ENCODE data around the gene DRAXIN.

Gene DRAXIN, protein sequence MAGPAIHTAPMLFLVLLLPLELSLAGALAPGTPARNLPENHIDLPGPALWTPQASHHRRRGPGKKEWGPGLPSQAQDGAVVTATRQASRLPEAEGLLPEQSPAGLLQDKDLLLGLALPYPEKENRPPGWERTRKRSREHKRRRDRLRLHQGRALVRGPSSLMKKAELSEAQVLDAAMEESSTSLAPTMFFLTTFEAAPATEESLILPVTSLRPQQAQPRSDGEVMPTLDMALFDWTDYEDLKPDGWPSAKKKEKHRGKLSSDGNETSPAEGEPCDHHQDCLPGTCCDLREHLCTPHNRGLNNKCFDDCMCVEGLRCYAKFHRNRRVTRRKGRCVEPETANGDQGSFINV

DNA sequence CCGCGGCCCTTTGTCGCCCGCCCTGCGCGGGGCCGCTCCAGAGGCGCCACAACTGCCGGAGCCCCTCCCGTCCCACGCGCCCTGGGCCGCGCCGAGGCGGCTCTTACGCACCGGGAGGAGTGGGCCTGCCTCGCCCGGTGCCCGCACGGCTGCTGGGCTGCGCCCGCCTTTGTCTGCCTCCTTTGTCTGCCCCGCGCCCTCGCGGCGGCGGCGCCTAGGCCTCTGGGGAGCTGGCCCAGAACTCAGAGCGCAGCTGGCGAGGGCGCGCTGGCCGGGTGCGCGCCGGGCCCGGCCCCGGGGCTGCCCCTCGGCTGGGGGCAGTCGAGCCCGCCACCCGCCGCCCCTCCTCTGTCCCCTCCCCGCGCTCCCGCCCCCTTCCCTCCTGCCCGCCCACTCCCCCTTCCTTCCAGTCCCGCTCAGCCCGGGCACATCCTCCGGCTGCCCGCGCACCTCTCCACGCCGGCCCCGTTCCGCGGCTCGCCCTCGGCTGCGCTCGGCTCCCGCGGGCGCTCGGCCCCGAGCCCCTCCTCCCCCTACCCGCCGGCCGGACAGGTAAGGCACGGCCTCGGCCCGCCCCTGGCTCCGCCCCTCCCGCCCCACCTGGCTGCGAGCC is at the start of gene DRAXIN:
TSS of gene DRAXIN (plus strand) at position 409 of the 613 bp plus-strand sequence. CDS start 14,549 bp downstream, outside the sequence.
- no peak for DNase-seq (ENCODE audit: low read depth in 2 of 2)

DNA sequence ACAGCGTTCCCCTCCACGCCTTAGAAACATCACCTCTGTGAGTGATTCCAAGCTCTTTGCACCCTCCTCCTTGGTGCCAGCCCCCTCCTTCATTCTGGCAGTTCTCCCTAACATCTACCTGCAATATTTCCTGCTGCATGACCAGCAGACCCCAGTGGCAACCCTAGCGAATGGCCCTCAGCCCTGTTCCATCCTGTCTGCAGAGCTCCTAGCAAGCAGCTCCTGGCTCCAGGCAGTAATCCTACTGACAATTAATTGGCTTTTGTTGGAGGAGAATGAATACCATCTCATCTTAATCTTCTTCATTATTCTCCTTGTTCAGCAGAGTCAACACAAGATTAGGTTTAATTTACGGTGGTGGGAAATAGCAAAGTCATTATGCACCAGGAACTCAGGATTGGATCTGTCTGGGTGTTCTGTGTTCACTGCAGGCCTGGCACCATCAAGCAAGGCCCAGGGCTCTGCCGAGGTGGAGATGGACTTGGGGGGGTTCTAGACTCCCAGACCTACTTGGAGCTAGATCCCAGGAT is 49.7 kb upstream of the DRAXIN start:
- no peak for DNase-seq (ENCODE audit: low read depth in 2 of 2)

DNA sequence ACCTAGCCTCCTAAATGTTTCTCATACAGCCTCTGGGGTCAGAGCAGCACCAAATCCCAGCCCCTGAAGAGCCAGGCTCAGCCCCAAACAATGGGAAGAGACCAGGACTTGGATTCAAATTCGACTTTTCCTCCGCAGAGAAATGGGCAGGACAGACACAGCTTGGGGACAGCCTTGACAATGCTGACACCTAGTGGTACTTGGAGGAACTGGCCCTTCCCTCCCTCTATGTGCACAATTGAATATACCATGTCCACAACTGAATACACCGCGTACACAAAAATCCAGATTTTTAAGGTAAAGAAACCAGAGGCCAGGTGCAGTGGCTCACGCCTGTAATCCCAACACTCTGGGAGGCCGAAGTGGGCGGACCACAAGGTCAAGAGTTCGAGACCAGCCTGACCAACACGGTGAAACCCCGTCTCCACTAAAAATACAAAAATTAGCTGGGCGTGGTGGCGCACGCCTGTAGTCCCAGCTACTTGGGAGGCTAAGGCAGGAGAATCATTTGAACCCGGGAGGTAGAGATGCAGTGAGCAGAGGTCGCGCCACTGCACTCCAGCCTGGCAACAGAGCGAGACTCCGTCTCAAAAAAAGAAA is 49.0 kb upstream of the DRAXIN start:
- DNase-seq (ENCODE audit: low read depth in 2 of 2), result peak; percentile 18 to 57

DNA sequence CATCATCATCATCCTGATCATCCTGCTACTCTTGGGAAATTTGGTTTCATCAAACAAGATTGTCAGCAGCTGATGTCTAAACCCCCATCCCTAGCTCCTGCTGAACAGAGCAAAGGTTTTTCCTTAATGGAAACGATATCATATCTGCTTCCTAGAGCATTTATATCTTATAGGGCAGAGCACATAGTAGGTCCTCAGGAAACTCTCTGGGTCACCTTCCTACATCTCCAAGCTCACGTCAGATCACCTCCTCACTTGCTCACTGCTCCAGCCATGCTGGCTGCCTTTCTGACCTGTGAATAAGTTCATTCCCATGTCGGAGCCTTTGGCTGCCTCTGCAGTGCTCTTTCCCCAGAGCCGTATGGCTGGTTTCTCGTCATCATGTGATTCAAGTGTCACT is 47.7 kb upstream of the DRAXIN start:
- no peak for DNase-seq (ENCODE audit: low read depth in 2 of 2)

DNA sequence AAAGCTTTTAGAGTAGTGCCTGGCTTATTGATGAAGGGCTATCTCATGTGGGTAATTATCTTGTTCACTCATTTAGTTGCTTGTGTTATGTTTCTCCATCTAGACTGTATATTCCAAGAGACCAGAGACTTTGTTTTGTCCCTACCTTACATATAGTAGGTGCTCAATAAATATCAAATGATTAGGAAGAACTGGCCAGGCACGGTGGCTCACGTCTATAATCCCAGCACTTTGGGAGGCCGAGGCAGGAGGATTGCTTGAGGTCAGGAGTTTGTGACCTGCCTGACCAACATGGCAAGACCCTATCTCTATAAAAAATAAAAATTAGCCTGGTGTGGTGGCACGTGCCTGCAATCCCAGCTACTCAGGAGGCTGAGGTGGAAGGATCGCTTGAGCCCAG is 46.2 kb upstream of the DRAXIN start:
- DNase-seq (ENCODE audit: low read depth in 2 of 2), result no peak

DNA sequence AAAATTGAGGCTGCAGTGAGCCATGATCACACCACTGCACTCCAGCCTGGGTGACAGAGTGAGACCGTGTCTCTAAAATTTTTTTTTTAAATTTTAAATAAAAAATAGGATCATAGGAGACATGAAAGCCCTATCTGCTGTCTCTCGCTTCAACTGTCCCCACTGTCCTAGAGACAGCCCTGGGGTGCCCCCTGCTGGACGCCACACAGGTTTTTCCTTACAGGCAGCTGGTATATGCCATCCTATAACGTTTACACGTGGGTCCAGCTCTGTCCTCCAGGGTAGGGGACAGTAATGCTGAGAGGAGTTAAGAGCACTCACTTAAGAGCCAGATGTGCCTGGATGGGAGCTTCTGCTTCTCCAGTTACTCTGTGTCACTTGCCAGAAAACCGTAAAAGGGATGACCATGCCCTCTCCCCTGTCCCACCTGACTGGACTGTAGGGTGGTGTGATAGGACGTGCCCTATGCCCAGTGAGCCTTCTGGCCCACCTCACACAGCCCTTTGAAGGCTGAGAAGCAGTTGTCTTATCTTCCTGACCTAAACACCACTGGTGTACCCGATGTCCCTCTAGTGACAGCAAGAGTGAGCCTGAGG is 45.7 kb upstream of the DRAXIN start:
- peak; percentile 80 to 82 for DNase-seq (ENCODE audit: low read depth in 2 of 2)

DNA sequence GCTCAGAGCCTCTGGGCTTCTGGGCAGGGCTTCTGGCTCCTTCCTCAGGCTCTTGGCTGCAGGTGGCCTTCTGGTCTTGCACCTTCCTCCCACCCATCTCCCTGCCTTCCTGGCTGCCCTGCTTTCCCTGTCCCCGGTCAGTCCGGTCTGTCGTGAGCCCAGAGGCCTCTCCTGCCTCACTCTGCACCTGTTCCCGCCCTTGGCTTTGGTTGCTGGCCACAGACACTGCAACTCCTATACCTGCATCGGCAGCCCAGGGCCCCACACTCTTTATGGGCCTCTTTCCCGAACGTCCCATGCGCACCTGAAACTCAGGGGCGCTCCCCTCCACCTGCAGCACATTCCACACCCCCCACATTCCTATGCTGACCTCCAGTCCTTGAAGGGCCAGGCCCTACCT is 45.2 kb upstream of the DRAXIN start:
- DNase-seq (ENCODE audit: low read depth in 2 of 2), result no peak

DNA sequence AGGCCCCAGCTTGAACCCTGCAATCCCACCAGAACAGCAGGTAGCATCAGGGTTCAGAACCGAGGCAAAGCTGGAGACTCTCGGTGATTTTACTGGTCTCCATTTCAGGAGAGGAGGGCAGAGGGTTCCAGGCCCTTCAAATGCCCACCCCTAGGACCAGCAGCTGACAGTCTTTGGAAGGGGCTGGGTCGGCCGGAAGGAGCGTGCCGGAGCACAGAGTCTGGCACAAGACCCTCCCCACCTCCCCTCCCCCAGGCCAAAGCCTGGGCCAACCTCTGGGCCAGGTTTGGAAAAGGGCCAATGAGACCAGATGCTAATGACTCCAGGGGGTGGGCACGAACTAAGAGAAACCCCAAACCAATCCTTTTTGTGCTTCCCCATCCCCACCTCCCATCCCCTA is 44.2 kb upstream of the DRAXIN start:
- DNase-seq (ENCODE audit: low read depth in 2 of 2), result no peak

DNA sequence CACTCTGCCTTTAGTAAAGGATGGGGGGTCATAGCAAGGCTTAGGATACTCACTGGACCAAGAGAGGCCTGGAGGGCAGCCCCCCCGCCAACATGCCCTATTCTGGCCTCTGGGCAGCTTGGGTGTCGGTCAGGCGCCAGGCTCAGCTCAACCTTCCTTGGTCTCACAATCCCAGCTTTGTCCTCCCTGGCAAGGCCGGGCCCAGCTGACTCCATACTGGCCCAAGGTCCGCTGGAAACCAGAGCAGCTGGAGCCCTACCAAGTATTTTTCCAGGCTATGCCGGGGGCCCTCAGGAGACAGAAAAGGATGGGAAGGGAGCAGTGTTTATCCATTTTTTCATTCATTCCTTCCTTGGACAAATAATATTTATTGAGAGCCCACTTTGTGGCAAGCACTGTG is 43.5 kb upstream of the DRAXIN start:
- DNase-seq (ENCODE audit: low read depth in 2 of 2), result no peak

DNA sequence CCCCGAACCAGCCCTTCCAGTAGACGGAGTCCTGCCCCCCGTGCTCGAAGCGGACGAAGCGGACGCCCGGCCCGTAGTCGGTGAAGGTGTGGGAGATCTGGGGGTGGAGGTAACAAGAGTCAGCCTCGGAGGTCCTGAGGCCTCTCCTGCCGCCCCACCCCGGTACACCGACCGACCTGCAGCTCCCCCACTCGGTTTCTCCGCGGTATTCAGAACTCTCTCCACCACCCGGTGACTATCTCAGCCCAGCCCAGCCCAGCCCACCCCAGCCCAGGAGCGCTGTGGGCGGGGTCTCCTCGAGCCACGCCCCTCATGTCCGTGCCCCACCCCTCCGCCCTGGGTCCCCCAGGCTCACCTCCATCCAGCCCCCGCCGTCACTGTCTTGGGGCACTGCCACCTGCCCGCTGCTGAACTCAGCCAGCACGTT is 42.8 kb upstream of the DRAXIN start:
- peak in 1 of 2 donors; percentile 32 for DNase-seq (ENCODE audit: low read depth in 2 of 2)

DNA sequence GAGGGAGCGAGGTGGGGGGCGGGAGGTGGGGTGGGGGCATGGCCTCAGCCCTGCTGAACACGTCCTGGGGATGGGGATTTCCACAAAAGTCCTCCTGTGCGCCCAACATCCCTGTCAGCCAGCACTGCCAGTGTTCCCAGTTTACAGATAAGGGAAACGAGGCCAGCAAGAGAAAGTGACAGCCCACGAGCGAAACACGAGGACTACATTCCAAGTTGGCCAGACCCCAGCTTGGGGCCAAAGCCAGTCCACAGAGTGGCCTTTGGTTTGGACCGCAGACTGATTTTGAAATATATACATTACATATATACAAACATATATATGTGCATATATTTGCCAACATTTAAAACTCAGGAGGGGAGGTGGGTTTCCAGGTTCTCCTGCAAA is 42.3 kb upstream of the DRAXIN start:
- no peak for DNase-seq (ENCODE audit: low read depth in 2 of 2)

DNA sequence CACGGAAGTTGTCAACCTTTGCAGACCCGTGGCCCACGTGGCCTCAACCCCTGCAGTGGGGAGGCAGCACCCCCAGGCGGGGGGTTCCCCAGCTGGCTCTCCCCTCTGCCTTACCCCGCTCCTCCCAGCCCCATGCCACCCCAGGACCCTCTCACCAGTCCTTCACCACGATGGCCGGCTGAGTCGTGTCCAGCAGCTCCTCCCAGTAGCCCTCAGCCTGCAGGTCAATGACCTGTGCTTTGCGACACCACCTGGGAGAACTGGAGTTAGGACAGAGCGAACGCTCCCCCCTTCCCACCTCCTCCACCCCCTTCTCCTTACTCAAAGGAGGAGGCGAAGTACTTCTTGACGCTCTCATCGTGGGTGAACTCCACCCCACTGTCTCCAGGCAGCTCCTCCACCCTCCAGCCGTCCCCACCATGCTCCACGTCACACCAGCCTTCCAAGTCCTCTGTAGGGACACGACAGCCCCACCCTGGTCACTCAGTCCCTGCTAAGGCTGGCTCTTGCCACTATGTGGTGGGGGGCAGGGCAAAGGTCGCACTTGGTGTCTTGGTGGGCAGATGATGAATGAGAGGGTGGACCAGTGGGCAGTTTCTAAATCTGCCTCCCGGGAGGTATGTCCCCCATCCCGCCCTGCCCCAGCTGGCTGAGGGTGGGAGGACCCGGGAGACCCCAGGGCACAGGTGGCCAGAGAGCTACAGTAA is 41.7 kb upstream of the DRAXIN start:
- DNase-seq (ENCODE audit: low read depth in 2 of 2), result no peak

DNA sequence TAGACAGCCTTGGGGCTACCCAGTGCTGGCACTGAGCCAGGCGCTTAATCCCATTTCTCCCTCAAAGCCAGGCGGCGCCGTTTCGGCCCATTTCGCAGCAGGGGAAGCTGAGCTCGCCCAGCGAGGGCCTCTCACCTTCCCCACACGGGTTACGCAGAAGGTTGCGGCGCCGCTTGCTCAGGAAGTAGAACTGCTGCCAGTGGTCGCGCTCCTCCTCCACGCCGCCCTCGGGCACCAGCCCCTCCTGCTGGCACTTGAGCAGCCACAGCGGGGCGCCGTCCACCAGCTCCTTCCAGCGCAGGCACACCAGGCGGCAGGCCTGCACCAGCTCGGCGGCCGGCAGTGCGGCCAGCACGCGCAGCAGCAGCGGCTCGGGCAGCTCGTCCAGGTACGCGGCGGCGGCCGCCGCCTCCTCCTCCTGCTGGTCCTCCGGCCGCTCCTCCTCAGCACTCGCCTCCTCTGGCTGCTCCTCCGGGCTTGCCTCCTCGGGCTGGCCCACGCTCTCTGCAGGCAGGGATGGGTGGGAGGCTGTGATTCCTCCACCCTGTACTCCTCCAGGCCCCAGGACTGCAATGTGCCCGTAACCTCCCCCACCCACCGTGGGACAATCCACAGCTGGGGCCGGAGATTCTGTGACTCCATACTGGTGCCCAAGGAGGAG is 41.0 kb upstream of the DRAXIN start:
- peak; percentile 80 for DNase-seq (ENCODE audit: low read depth in 2 of 2)

DNA sequence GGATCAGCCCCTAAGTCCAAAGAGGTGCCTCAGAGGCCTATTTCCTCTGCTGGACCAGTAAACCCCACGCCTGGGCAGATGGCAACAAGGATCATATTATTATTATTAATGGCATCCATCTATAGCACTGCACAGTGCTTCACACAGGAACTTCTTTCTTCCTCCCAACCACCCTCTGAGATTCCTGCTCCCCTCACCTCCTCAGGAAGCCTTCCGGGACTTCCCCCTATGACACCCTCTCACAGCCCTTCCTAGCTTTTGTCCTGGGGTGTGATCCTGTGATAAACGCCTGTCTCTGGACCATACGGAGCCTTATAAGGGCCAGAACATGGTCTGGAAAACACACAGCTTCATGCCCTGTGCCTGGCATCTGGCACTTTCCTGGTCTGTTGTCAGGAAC is 40.5 kb upstream of the DRAXIN start:
- DNase-seq (ENCODE audit: low read depth in 2 of 2), result no peak

DNA sequence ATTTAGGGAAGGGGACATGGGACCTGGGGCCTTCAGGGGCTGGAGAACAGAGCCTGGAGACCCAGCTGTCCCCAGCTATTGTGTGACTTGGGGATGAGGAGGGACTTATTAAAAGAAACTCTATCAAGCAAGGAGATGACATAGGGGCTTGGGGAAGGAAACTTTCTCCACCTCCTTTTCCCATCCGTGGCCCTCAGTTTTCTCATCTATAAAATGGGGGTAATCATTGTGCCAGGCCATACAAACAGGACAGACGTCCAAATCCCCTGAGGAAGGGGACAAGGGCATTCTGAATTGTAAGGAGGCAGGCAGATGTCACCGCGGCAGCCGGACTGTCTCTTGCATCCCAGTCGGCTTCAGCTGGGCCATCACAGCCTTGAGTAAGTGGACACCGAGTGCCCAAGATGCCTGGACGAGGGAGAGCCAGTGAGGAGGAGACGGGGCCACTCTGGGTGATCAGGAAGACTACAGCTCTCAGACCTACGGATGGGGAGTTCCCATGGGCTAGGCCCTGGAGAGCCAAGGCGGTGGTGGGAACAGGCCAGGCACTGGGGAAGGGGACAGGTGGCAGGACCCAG is 39.2 kb upstream of the DRAXIN start:
- no peak for DNase-seq (ENCODE audit: low read depth in 2 of 2)

DNA sequence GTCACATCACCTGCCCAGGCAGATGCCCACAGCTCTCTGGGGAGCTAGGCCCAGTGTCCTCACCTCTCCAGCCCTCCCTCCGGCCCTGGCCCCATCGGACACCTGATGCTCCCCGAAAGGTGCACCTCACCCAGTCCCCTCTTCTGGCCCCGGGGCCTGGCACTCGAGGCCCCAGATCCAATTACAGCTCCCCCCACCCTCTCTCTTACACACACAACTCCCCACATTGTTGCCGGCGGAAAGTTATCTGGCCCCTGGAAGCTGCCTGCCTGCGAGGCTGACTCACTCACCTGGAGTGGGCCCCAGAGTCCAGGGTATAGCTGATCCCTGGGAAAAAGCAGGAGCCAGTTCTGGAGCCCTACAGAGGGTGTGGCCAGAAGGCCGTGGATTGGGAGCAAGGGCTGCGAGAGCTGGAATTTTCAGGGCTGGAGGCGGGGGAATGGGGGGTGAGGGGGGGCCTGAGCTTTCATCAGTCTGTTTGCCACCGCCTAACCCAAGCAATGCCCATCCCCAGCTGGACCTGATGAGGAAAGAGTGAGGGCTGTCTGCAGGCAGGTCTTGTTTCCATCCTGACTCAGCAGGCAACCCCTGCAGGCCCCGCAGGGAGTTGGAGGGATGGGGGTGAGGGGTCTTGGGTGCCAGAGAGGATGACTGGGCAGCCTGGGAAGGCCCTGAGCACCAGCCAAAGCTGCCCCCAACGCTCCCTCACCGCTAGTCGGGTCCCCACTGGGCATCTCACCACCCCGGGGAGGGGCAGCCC is 38.2 kb upstream of the DRAXIN start:
- no peak for DNase-seq (ENCODE audit: low read depth in 2 of 2)

DNA sequence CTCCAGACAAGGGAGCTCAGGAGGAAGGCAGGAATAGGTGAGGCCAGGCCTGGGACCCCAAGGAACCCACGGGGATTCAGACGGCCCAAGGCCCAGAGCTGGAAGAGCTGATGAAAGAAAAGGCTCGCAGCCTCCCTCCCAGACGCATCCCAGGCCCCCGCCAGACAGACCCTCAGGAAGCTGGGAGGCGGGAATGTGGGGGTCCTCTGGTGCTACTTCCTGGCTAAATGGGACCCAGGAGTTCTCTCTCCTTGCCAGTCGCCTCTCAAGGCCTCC is 37.7 kb upstream of the DRAXIN start:
- DNase-seq (ENCODE audit: low read depth in 2 of 2), result no peak

DNA sequence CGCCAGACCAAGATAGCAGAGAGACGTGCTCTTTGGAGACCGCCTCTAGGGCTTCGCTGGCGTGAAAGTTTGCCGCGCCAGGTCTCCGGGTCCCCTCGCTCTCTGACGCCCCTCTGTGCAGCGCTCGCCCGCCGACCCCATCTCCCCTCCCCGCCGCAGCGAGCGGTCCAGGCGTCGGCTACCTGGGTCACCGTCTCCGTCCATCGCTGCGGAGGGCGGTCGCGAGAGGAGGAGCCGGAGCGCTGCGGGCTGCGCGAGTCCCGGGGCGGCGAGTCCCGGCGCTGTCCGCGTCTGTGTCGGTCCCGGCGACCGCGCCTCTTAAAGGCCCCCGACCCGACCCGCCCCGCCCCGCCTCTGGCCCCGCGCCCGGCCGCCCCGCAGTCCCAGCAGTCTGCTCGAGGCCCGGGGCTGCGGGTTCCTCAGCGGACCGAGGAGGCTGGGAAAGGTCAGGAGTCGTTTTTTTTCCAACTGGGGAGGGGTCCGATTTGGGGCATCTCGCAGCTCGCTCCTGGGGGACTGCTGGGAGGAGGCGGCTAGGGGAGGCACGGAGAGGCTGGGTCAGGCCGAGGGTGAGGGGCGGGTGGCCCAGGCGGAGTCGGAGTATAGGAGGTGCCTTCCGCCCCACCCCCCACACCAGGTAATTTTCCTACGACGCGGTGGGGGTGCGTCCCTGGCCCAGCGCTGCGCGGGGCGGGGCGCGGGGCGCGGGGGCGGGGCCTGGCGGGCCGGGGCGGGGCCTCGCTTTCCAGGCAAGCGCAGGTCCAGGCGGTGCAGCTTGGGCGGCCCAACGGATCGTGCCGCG is 37.2 kb upstream of the DRAXIN start, which contains the start of the genes FBXO2 and FBXO44:
TSS of gene FBXO2 (minus strand) at position 293 of the 802 bp plus-strand sequence. CDS start at position 204, 89 bp downstream.
TSS of gene FBXO44 (plus strand) at position 741 of the 802 bp plus-strand sequence. CDS start 959 bp downstream, outside the sequence.
- peak; percentile 44 to 48 for DNase-seq (ENCODE audit: low read depth in 2 of 2)

Data from stimulated activated CD8-positive, alpha-beta memory T cell treated with anti-CD3 and anti-CD28 coated beads, Interleukin-2, amount 100 ng/mL, for 48 hours (primary cell).